HuH-7.5 (cell line): ENCODE measurements around the gene SCGB1D4.
A peak's percentile ranks its signal among the peaks of the same experiment; 100 is the strongest.
"Not testable (repeated sequence)": the region's sequence is repeated elsewhere in the genome, so short reads cannot be mapped to it uniquely, and the experiment has no call there.

Experiments used
- DNase-seq: peaks from one replicate; pipeline ENCODE4 v3.0.0; 2011; ENCODE audit warnings: low spot score

Gene SCGB1D4, protein sequence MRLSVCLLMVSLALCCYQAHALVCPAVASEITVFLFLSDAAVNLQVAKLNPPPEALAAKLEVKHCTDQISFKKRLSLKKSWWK

DNA sequence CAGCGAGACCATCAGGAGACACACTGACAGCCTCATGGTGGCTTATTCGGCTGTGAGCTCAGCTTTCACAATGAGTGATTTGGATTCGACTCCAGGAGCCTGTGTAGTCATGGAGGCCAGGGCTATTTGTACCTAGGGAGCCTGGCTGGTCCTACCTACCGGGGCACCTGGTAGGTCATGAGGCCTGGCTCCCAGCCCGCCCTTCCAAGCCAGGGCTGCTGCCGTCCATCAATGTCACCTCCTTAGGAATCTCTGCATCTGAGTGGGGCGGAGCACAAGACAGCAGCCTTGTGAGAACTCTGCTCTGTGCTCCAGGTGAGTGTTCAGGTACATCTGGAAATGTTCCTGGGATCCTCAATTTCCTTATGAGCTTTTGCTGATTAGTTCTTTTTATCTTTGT is at the start of gene SCGB1D4:
Gene SCGB1D4, minus strand, starts transcription at position 101 of the 400 bp plus-strand sequence. Its CDS starts 65 bp downstream, at position 36.
- DNase-seq = no peak

DNA sequence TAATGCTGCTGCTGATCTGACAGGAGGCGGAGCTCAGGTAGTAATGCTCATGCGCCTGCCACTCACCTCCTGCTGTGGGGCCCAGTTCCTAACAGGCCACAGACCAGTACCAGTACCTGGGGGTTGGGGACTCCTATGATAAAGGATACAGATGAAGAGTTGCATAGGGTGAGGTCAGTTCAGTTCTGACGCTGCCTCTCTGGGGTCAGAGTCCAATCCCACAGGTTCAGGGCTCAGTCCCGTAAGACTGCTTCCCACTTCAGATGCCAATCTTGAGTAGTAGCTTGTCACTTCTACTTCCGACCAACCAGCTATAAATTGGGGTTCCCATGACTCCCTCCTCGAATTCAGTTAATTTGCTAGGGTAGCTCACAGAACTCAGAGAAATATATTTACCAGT is 47.0 kb upstream of the SCGB1D4 start:
- DNase-seq = no peak

DNA sequence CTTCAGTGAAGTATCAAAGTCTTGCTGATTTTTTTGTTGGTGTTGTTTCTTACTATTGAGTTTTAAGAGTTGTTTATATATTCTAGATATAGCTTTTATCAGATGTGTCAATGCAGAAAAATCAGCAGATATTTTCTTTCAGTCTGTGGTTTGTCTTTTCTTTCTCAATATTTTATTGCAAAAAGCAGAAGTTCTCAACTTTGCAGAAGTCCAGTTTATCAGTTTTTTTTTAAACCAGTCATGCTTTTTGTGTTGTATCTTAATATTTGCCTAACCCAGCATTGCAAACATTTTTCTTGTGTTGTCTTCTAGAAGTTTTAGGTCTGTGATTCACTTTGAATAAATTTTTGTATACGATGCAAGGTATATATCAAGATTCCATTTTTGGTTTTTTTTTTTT is 45.3 kb upstream of the SCGB1D4 start:
- DNase-seq = no peak

DNA sequence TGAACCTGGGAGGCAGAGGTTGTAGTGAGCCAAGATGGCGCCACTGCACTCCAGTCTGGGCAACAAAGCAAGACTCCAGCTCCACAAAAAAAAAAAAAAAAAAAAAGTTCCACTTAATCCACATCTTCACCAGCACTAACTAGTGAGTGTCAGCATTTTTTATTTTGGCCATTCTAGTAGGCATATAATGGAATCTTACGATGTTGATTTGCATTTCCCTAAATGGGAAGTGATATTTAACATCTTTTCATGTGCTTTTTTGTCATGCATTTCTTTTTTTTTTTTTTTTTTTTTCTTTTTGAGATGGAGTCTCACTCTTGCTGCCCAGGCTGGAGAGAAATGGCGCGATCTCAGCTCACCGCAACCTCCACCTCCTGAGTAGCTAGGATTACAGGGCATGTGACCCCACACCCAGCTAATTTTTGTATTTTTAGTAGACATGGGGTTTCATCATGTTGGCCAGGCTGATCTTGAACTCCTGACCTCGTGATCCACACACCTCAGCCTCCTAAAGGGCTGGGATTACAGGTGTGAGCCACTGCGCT is 44.8 kb upstream of the SCGB1D4 start:
- not testable (repeated sequence) for DNase-seq

DNA sequence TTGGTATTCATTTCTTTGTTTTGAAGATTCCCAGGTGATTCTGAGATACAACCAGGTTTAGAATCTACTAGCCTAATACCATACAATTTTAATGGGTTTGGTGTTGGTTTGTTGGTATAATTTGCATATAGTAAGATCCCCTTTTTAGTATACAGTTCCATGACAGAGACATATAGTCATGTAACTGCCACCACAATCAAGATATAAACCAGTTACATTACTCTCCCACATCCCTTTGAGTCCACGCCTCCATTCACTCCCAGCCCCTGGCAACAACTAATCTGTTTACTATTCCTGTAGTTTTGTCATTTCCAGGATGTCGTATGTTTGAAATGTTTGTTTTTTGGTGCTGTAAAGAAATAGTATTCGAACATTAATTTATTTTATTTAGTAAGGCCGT is 42.7 kb upstream of the SCGB1D4 start:
- no peak for DNase-seq

DNA sequence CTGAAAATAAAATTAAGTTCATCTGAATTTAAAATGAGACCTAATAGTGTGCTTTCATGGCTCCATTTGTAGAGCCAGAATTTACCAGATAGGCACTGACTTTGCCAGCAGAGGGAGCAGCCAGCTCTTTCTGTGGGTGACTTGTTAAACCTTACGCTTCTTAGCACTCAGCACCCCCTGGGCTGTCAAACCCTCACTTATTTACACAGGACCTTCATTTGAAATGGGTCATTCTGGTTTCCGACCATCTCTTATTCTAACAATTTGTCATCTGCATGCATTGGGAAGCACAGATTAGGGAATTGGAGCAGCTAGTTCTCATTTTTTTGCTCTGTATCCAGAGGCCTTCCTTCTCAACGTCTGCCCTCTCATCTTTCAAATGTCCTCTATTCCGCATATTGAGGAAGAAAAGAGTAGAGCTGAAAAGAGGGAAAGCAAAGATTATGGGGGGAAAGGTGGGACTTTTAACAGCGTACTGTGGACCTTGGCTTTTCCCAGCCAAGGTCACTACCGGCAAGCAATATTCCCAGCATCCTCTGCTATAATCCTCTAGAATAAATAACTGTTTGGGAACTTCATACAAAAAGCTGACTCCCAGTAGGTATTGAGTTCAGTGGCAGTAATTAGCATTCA is 41.5 kb upstream of the SCGB1D4 start:
- DNase-seq = peak; percentile 32

DNA sequence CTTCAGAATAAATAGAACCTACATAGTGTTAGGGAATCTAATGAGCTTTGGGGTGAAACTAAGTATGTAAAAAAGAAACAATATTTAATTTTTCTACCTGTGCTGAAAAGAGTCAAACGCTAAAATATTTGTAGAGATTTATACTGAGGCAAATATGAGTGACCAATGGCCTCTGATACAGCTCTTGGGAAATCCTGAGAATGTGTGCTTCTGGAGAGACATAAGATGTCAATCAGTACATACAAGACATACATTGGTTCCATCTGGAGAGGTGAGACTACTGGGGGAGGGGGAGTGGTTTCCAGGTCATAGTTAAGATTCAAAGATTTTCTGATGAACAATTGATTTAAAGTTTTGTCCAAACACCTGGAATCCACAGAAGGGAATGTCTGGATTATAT is 39.3 kb upstream of the SCGB1D4 start:
- DNase-seq = no peak

DNA sequence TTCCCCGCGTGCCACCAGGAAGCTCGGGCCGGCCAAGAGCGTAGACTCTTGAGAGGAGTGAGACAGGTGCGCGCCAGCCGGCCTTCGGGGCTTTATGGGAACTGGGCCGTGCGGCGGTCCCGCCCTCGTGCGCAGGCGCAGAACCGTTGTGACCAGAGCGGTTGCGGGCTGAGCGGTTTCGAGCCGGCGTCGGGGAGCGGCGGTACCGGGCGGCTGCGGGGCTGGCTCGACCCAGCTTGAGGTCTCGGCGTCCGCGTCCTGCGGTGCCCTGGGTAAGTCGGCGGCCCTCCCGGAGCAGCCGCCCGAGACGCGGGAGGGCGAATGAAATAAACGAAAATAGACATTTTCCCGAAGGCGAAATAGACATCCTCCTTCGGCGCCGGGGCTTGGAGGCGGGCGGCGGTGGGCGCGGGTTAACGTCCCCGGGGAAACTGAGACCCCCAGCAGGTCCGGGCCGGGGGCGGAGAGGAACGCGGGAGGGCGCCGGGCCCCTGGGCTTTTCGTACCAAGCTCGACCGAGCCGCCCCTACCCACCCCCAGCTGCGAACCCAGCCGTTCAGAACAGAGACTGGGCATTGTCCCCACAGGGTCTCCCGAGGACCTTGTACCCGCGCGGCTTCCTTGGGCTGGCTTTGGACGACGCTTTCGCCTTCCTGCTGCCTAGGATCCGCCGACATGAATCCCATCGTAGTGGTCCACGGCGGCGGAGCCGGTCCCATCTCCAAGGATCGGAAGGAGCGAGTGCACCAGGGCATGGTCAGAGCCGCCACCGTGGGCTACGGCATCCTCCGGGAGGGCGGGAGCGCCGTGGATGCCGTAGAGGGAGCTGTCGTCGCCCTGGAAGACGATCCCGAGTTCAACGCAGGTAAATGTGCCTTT is 38.7 kb upstream of the SCGB1D4 start, which contains the start of gene ASRGL1:
Gene ASRGL1, plus strand, starts transcription at position 146 of the 879 bp plus-strand sequence. Its CDS starts 530 bp downstream, at position 676.
- peak; percentile 71 for DNase-seq

DNA sequence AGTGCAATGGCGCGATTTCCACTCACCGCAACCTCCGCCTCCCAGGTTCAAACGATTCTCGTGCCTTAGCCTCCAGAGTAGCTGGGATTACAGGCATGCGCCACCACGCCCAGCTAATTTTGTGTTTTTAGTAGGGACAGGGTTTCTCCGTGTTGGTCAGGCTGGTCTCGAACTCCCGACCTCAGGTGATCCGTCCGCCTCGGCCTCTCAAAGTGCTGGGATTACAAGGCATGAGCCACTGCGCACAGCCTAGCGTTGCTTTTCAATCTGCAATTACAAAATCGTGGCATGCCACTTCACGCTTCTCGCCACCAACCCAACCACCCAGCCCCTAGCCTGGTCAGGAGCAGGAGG is 38.1 kb upstream of the SCGB1D4 start:
- DNase-seq = not testable (repeated sequence)

DNA sequence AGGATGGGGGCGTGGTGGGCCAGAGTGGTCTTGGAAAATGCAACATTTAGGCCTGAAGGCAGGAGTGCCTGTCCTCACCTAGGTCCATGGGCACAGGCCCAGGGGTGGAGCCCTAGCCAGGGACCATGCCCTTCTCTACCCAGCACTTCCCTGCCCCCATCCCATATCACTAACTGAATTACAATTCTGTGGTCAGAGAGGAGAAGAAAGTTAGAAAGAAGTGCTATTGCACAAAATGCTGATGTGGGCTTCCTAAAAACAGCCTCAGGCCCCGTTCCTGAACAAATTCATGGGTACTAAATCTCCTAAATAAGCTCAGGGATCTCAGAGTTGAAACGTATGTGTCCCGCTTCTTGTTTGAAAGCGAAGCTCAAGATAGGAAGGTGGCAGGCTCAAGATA is 34.9 kb upstream of the SCGB1D4 start:
- no peak for DNase-seq

DNA sequence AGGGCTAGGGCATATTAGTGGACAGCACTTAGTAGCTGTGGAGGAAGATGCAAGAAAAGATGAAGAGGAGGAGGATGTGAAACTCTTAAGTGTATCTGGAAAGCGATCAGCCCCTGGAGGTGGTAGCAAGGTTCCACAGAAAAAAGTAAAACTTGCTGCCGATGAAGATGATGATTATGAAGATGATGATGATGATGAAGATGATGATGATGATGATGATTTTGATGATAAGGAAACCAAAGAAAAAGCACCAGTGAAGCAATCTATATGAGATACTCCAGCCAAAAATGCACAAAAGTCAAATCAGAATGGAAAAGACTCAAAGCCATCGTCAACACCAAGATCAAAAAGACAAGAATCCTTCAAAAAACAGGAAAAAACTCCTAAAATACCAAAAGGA is 32.4 kb upstream of the SCGB1D4 start:
- DNase-seq = not testable (repeated sequence)

DNA sequence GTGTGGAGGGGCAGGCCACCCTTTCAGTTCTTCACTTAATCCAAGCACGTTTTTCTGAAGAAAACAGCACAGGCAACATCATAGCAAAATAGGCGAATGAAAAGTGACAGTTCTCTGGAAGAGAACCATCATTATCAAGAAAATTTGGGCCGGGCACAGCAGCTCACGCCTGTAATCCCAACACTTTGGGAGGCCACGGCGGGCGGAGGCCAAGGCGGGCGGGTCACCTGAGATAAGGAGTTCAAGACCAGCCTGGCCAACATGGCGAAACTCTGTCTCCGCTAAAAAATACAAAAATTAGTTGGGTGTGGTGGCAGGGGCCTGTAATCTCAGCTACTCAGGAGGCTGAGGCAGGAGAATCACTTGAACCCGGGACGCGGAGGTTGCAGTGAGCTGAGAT is 28.7 kb upstream of the SCGB1D4 start:
- DNase-seq = not testable (repeated sequence)

DNA sequence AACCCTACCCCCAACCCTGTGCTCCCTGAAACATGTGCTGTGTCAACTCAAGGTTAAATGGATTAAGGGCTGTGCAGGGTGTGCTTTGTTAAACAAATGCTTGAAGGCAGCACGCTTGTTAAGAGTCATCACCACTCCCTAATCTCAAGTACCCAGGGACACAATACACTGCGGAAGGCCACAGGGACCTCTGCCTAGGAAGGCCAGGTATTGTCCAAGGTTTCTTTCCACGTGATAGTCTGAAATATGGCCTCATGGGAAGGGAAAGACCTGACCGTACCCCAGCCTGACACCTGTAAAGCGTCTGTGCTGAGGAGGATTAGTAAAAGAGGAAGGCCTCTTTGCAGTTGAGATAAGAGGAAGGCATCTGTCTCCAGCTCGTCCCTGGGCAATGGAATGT is 27.8 kb upstream of the SCGB1D4 start:
- not testable (repeated sequence) for DNase-seq

DNA sequence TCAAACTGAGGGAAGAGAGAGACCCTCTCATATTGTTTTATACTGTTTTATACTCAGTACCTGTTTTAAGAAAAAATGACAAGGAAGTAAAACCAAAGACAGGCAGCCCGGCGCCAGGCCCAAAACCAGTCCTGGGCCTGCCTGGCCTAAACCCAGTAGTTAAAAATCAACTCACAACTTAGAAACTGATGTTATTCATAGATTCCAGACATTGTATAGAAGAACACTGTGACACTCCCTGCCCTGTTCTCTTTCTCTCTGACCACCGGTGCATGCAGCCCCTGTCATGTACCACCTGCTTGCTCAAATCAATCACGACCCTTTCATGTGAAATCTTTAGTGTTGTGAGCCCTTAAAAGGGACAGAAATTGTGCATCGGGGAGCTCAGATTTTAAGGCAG is 26.9 kb upstream of the SCGB1D4 start:
- DNase-seq = not testable (repeated sequence)

DNA sequence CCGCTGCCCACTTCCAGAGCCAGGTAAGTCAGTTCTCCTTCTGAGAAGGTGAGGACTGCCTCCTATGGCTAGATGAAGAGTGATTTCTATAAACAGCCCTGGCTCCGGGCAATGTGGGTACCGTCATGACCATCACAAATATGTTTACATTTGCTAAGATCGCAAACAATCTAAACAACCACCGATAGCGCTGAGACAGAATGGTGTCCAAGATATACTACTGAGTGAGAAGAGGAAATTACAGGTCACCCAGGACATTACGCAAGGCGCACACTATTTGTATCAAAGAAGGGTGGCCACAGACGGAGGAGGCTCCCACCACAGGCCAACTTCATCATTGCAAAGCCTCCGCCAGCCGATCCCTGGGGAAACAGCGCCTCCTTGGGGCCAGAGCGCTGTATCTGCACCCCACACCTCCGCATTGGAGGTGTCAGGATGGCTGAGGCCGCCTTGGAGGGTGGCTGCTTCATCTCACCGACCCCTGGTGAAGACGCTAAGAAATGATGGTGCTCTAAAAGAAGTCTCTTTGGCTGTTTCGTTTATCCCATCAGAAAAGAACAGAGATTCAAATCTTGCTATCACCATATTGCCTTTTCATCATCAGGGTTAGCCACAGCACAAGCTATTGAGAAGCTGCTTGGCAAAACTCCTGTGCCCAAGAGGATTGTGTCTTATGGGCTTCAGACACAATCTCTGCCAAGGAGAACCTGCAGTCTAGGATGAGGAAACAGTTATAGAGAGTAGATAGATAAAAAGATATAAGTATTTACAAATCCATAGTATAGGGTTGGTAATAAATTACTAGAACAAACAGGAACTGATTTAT is 26.1 kb upstream of the SCGB1D4 start:
- peak; percentile 51 for DNase-seq

DNA sequence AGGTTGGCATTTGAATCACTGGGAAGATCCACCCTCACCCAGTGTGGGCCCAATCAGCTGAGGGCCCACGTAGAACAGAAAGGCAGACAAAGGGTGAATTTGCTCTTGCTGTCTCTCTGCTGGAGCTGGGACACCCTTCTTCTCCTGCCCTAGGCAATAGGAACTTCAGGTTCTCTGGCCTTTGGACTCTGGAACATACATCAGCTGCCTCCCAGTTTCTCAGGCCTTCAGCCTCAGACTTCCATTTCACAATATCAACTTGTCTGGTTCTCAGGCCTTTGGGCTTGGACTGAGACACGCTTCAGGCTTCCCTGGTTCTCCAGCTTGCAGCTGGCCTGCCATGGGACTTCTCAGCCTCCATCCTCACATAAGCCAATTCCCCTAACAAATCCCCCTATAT is 23.6 kb upstream of the SCGB1D4 start:
- no peak for DNase-seq

DNA sequence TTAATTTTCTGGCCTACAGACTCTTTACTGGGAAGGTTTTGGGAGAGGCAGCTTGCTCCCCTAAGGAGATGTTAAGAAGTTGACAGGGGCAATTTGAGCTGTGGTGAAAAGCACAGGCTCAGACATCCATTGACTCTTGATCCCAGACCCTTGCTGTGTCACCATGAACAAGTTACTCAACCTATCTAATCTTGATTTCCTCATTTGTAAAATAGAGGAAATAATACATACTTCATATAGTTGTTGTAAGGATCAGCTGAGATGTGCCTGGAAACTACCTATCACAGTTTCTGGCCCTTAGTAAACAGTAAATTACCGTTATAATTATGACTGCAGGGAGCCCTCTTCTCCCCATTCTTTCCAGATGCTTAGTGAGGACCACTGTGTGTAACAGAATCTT is 16.6 kb upstream of the SCGB1D4 start:
- DNase-seq = no peak

DNA sequence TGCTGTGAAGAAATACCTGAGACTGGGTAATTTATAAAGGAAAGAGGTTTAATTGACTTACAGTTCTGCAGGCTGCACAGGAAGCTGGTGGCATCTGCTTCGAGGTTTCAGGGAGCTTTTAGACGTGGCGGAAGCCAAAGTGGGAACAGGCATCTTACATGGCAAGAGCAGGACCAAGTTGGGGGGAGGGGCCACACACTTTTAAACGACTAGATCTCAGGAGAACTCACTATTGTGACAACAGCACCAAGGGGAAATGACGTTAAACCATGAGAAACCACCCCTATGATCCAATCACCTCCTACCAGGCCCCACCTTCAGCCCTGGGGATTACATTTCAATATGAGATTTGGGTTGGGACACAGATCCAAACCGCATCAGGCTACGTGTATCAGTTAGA is 11.1 kb upstream of the SCGB1D4 start:
- DNase-seq = no peak

DNA sequence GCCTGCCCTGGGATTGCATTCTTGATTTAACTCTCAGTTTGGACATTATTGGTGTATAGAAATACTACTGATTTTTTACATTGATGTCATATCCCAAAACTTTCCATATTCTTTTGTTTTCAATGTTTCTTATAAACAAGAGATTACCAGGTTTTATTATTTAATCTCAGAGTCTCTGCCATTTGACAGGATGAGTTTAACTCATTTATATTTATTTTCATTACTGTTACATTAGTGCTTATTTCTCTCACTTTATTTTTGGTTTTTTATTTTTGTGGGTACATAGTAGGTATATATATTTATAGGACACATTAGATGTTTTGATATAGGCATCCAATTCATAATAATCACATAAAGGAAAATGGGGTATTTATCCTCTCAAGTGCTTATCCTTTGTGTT is 9.1 kb upstream of the SCGB1D4 start:
- DNase-seq = no peak

DNA sequence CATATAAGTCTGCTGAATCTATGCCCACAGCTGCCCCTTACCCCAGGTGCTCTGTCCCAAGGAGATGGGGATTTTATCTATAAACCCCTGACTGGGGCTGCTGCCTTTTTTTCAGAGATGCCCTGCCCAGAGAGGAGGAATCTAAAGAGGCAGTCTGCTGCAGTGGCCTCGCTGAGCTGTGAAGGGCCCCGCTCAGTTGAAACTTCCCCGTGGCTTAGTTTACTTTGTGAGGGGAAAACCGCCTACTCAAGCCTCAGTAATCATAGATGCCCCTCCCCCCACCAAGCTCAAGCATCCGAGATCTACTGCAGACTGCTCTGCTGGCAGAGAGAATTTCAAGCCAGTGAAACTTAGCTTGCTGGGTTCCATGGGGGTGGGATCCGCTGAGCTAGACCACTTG is 7.4 kb upstream of the SCGB1D4 start:
- DNase-seq = no peak

DNA sequence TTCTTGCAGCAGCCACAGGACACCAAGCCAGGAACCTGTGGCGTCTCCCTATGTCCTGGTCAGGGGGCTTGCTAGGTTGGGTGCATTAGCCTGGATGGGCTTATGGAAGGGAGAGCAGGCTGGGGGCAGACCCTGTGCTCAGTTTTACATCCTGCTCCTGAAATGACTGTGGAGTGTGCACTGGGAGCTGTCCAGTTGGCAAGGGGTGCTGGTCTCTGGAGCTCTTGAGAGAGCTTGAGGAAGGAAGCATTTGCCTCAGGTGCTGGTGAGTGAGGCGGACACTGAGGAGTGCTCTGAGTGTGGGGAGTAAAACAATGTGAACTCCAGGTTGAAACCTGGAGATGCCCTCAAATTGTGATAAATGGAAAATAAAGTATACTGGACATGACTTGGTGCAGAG is 3.4 kb downstream of the SCGB1D4 start:
- DNase-seq = no peak

DNA sequence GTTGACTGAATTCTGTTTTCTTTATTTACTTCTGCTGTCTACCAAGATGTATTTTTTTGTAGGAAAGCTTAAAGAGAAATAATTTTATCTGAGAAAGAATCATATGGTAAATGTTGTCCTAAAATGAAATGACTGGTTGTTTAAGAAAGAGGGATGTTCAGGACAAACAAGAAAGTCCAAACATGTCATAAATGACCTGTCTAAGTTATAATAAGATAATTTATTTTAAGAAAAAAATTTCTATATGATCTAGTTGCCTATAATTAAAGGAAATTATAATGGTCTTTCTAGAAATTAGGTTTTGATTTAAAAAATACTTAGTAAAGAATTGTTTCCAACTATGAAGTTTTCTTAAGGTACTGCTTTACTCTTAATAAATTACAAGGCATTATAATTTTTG is 18.4 kb downstream of the SCGB1D4 start:
- no peak for DNase-seq
